B cell (primary cell): Measurements from ENCODE around the gene SPN.
"Not testable (repeated sequence)": the region's sequence is repeated elsewhere in the genome, so short reads cannot be mapped to it uniquely, and the experiment has no call there.

Experiments used
- CTCF ChIP-seq: fragments of 200-600 bp; IDR thresholded peaks from one replicate; pipeline ENCODE4 v1.8.0; 2022; ENCODE audit warnings: antibody characterized with exemption, mild to moderate bottlenecking
- EZH2 ChIP-seq: IDR thresholded peaks from 2 replicates; pipeline ENCODE4 v1.6.1; 2012; ENCODE audit warnings: borderline replicate concordance, low read depth, mild to moderate bottlenecking, moderate library complexity, low read length; ENCODE audit not compliant: insufficient read depth, poor library complexity, severe bottlenecking

- not testable (repeated sequence) for TF ChIP-seq CTCF, EZH2
Measured at GRCh38 chr16:29638751-29639150, 24.3 kb upstream of the SPN start.
